ENCODE measurements around the gene TM9SF1.

- TF ChIP-seq EZH2 (IDR thresholded peaks at IDR 0.05; ENCODE audit: borderline replicate concordance, insufficient read depth, low read depth, low read length, poor library complexity, severe bottlenecking) (no peak), CTCF (IDR thresholded peaks at IDR 0.05) (no peak)
Observed at GRCh38 chr14:24187539-24187915, 7.7 kb downstream of the TM9SF1 start.
